Tibial nerve (tissue), 4 donors: ENCODE data around the gene MMD.

Experiments used
- CTCF ChIP-seq, 5 experiments: fragments of 200-600 bp in 3 of 5; fragments of 450-650 bp in 2 of 5; sonication (generic) in 3 of 5; IDR thresholded peaks; one replicate each; pipeline ENCODE4 v1.5.1; 2016 to 2019; ENCODE audit warnings: antibody characterized with exemption in 5 of 5, mild to moderate bottlenecking in 3 of 5, moderate library complexity in 2 of 5
- EP300 ChIP-seq, 2 donors: sonication (generic); formaldehyde crosslinking; IDR thresholded peaks; one replicate each; pipeline ENCODE4 v1.6.1; 2017; ENCODE audit warnings: antibody characterized with exemption in 2 of 2, mild to moderate bottlenecking in 1 of 2
- POLR2A ChIP-seq, 2 donors: fragments of 450-650 bp; IDR thresholded peaks; one replicate each; pipeline ENCODE4 v1.6.1; 2017; ENCODE audit warnings: antibody characterized with exemption in 2 of 2, mild to moderate bottlenecking in 2 of 2, moderate library complexity in 2 of 2

DNA sequence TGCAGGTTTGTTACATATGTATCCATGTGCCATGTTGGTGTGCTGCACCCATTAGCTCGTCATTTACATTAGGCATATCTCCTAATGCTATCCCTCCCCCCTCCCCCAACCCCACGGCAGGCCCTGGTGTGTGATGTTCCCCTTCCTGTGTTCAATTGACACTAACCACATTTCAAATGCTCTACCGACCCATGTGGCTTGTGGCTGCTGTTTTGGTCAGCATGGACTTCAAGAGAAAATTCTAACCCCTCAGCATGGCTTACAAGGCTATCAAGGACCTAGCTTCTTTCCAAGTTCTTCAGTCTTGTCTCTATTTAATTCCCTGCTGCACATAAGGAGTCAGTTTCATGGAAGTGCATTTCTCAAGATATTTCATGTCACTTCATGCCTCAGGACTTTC lies 52.9 kb downstream of the MMD start:
- TF ChIP-seq EP300 (IDR thresholded peaks at IDR 0.05) = no peak
- TF ChIP-seq CTCF (IDR thresholded peaks at IDR 0.05) = no peak
- TF ChIP-seq POLR2A (IDR thresholded peaks at IDR 0.05) = no peak
